ENCODE measurements around the gene PRSS21.

PRSS21 gene

DNA sequence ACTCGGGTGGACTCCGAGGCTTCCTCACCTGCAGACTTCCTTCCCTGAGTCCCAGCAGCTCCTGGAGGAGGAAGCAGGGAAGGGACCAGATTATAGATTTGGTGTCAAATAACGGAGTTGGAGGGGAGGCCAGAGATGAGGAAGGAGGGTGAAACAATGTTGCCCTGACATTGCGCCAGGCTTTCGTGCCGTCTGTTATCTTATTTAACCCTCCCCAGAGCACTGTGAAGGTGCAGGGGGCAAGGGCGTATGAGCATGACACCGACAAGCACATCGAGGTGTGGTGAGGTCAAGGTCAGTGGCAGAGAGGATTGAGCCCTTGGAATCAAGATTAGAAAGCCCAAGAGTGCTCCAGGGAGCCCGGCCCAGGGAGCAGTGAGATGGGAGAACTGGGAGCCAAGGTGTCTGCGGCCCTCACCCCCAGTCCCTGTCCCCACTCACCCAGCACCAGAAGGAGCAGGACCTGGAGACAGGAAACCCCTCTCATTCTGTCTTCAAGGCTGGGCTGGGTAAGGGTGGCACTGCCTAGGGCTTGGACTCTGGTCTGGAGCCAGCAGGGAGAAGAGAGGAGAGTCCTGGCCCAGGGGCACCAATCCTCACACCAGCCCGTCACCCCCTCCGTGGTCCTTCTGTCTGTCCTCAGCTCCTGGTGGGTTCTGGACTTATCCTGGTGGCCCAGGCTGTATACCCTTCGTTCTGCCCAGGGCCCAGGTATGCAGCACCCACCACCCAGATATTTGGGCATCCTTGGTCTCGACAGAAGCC is 30.8 kb upstream of the PRSS21 start:
- Mint-ChIP-seq H3K9me3 (no peaks in the 10 kb centered on the region), H3K36me3 (no peaks in the 10 kb centered on the region), H3K4me3 (peak overlapping the region; percentile 29), H3K27me3 (peaks cover 23% of the 10 kb centered on the region), H3K4me1 (peaks cover 9% of the 10 kb centered on the region), H3K27ac (no peak overlapping the region)
- DNase-seq (ENCODE audit: low spot score in 2 of 2) (no peak), ATAC-seq (ENCODE audit: low read depth) (no peak)

DNA sequence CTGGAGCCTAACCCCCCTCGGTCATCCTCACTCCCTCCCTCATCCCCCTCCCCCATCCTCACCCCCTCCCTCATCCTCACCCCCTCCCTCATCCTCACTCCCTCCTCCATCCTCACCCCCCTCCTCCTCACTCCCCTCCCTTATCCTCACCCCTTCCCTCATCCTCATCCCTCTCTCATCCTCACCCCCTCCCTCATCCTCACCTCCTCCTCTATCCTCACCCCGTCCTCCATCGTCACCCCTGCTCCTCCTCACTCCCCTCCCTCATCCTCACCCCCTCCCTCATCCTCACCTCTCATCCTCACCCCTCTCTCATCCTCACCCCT is 30.2 kb upstream of the PRSS21 start:
- H3K4me1 Mint-ChIP-seq: peaks cover 9% of the 10 kb centered on the region
- DNase-seq (ENCODE audit: low spot score in 2 of 2) (no peak), ATAC-seq (ENCODE audit: low read depth) (no peak)
- no peaks in the 10 kb centered on the region for H3K36me3 Mint-ChIP-seq
- peaks cover 25% of the 10 kb centered on the region for H3K27me3 Mint-ChIP-seq
- peak overlapping the region; percentile 29 for H3K4me3 Mint-ChIP-seq
- H3K27ac Mint-ChIP-seq: no peak overlapping the region
- no peaks in the 10 kb centered on the region for H3K9me3 Mint-ChIP-seq

DNA sequence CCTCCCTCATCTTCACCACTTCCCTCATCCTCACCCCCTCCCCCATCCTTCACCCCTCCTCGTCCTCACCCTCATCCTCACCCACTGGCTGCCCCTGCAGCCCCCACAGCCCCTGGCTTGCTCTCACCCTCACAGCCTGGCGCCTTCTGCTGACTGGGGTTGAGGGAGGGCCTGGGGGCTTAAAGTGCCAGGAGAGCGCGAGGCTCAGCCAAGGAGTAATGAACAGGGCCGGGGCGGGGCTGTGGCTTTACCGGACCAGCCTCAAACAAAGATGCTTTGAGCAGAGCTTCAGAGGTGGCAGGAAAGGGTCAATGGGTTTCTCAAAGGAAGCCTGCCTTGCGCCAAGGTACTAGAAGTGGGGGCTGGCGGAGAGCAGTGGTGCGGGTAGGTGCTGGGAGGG is 29.6 kb upstream of the PRSS21 start, which contains the start of gene PRSS33:
TSS of gene PRSS33 (minus strand) at position 155 of the 400 bp plus-strand sequence. CDS start 1,013 bp downstream, outside the sequence.
- Mint-ChIP-seq H3K4me1 (peaks cover 9% of the 10 kb centered on the region), H3K27ac (no peak within 1 kb of the TSS), H3K4me3 (peak within 1 kb of the TSS; percentile 29), H3K9me3 (no peaks in the 10 kb centered on the region), H3K36me3 (no peaks in the 10 kb centered on the region), H3K27me3 (peaks cover 25% of the 10 kb centered on the region)
- ATAC-seq (ENCODE audit: low read depth): no peak
- no peak for DNase-seq (ENCODE audit: low spot score in 2 of 2)

DNA sequence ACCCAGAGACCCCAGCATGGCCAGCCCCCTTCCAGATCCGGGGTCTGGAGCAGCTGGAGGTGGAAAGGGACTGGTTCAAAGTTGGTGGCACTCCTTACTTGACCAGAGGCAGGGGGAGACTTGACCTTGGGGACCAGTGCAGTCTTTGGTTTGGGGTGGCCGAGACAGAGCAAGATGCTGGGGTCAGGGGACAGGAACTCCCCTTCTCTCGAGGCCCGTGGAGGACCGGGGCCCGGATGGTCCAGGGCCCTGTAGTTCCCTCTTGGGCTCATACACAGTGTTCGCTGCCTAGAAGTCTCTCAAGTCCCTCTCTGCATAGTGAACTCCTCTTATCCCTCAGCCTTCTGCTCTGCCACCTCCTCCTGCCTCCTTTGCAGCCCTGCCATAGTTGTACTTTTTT is 29.1 kb upstream of the PRSS21 start:
- H3K4me1 Mint-ChIP-seq: peaks cover 9% of the 10 kb centered on the region
- no peaks in the 10 kb centered on the region for H3K9me3 Mint-ChIP-seq
- ATAC-seq (ENCODE audit: low read depth): no peak
- H3K27ac Mint-ChIP-seq: no peak overlapping the region
- DNase-seq (ENCODE audit: low spot score in 2 of 2): no peak
- H3K27me3 Mint-ChIP-seq: peaks cover 26% of the 10 kb centered on the region
- H3K4me3 Mint-ChIP-seq: no peak overlapping the region
- no peaks in the 10 kb centered on the region for H3K36me3 Mint-ChIP-seq

DNA sequence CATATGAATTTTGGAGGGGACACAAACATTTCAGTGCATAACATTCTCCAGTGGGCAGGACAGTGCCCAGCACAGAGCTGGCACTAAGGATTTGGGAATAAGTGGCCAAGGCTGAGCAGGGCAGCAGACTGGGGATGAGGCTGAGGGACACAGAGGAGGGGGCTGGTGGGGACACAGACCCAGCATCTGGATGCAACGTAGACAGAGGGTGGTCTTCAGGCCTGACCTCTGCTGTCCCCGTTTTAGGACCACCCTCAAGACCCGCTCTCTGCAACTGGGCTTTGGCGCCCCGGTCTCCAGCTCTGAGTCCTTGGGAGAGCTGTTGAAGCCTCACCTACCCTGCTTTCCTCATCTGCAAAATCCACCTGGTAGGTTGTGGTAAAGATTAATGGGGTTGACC is 26.4 kb upstream of the PRSS21 start:
- Mint-ChIP-seq H3K27me3 (peaks cover 30% of the 10 kb centered on the region), H3K36me3 (no peaks in the 10 kb centered on the region), H3K4me1 (peaks cover 6% of the 10 kb centered on the region), H3K9me3 (no peaks in the 10 kb centered on the region), H3K27ac (no peak overlapping the region), H3K4me3 (no peak overlapping the region)
- no peak for DNase-seq (ENCODE audit: low spot score in 2 of 2)
- ATAC-seq (ENCODE audit: low read depth): no peak

DNA sequence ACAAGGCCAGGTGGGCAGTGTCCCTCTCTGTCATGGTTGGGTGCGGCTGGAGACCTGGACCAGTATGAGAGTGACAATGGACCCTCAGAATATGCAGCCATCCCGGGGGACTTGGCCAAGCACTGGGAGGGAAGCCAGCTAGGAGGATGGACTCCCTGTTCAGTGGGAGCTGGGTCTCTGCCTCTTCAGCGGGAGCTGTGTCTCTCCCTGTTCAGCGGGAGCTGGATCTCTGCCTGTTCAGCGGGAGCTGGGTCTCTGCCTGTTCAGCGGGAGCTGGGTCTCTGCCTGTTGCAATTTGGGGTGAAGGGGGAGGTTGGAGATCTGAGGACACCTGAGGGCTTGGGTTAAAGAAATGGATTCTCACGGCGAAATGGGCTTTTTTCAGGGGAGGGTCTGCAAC is 25.9 kb upstream of the PRSS21 start:
- Mint-ChIP-seq H3K36me3 (no peaks in the 10 kb centered on the region), H3K9me3 (no peaks in the 10 kb centered on the region), H3K27ac (no peak overlapping the region), H3K4me3 (no peak overlapping the region), H3K4me1 (peaks cover 2% of the 10 kb centered on the region), H3K27me3 (peaks cover 27% of the 10 kb centered on the region)
- no peak for ATAC-seq (ENCODE audit: low read depth)
- DNase-seq (ENCODE audit: low spot score in 2 of 2): no peak

DNA sequence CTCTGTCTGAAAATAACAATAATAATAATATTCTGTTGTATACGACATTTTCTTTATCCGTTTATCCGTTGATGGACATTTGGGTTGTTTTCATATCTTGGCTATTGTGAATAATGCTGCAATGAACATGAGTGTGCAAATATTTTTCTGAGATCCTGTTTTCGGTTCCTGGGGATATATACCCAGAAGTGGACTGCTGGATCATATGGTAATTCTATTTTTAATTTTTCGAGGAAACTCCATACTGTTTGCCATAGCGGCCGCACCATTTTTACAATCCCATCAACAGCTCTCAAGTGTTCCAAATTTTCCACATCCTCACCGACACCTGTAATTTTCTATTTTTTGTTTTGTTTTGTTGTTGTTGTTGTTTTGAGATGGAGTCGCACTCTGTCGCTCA is 24.1 kb upstream of the PRSS21 start:
- Mint-ChIP-seq H3K9me3 (no peaks in the 10 kb centered on the region), H3K36me3 (no peaks in the 10 kb centered on the region), H3K4me1 (no peaks in the 10 kb centered on the region), H3K27me3 (peaks cover 26% of the 10 kb centered on the region), H3K27ac (no peak overlapping the region), H3K4me3 (no peak overlapping the region)
- DNase-seq (ENCODE audit: low spot score in 2 of 2): no peak
- no peak for ATAC-seq (ENCODE audit: low read depth)

DNA sequence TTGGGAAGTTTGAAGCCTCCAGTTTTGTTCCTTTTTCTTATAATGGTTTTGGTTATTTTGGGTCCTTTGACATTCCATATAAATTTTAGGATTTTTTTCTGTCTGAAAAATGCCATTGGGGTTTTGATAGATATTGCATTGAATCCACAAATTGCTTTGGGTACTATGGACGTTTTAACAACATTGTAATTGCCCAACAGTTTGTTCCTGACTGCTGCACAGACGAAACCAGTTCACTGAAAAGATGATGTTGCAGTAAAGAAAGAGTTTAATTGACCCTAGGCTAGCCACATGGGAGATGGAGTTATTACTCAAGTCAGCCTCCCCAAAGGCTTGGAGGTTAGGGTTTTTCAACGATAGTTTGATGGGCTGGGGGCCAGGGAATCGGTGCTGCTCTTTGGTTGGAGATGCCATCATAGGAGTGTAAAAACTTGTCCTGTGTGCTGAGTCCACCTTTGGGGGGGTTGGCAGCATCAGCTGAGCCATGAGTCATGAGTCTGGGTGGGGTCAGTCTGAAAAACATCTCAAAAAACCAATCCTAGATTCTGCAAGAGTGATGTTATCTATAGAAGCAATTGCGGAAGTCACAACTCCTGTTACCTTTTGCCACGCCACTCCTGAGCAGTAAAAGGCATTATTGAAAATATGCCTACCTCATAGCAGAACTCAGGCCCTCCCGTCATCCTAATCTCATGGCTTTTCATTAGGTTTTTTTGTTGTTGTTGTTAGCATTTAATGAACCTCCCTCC is 21.5 kb upstream of the PRSS21 start:
- Mint-ChIP-seq H3K36me3 (no peaks in the 10 kb centered on the region), H3K27me3 (peaks cover 20% of the 10 kb centered on the region), H3K4me1 (no peaks in the 10 kb centered on the region), H3K4me3 (no peak overlapping the region), H3K27ac (no peak overlapping the region), H3K9me3 (no peaks in the 10 kb centered on the region)
- ATAC-seq (ENCODE audit: low read depth) (no peak), DNase-seq (ENCODE audit: low spot score in 2 of 2) (no peak)

DNA sequence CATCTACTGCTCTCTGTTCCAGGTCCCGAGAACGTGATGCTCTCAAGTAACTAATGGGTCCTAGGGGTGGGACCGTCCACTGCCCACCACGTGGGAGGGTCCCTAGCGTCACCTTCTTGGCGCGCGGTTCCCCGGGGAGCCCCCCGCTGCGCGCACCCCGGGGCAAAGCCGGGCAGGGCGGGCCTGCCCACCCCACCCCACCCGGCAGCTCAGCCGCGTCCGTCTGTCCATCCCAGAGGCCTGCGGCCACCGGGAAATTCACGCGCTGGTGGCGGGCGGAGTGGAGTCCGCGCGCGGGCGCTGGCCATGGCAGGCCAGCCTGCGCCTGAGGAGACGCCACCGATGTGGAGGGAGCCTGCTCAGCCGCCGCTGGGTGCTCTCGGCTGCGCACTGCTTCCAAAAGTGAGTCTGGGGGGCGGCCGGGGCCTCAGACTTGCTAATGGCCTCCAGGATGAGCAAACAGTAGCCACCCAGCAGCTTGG is 18.3 kb upstream of the PRSS21 start:
- Mint-ChIP-seq H3K9me3 (peaks cover 5% of the 10 kb centered on the region), H3K27me3 (peaks cover 11% of the 10 kb centered on the region), H3K4me1 (no peaks in the 10 kb centered on the region), H3K27ac (no peak overlapping the region), H3K4me3 (no peak overlapping the region), H3K36me3 (no peaks in the 10 kb centered on the region)
- DNase-seq (ENCODE audit: low spot score in 2 of 2) (no peak), ATAC-seq (ENCODE audit: low read depth) (no peak)

DNA sequence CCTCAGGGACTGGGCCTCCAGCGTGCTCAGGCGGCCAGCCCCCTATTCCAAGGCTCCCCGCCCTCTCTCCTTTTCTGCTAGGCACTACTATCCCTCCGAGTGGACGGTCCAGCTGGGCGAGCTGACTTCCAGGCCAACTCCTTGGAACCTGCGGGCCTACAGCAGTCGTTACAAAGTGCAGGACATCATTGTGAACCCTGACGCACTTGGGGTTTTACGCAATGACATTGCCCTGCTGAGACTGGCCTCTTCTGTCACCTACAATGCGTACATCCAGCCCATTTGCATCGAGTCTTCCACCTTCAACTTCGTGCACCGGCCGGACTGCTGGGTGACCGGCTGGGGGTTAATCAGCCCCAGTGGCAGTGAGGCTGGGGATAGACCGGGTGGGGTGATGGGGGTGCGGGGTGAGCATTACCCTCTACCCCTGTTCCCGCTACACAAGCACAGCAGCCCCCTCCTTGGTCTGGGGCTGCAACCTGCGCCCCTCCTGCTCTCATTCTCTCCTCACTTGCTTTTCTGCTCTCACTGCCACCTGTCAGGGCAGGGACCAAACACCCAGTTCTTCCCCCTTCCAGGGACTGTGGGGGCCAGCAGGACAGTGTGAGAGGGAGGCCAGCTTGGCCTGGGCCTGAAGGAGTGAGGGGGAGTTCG is 17.7 kb upstream of the PRSS21 start:
- Mint-ChIP-seq H3K36me3 (no peaks in the 10 kb centered on the region), H3K4me1 (no peaks in the 10 kb centered on the region), H3K9me3 (peaks cover 8% of the 10 kb centered on the region), H3K4me3 (no peak overlapping the region), H3K27ac (no peak overlapping the region), H3K27me3 (peaks cover 13% of the 10 kb centered on the region)
- DNase-seq (ENCODE audit: low spot score in 2 of 2) (no peak), ATAC-seq (ENCODE audit: low read depth) (no peak)

DNA sequence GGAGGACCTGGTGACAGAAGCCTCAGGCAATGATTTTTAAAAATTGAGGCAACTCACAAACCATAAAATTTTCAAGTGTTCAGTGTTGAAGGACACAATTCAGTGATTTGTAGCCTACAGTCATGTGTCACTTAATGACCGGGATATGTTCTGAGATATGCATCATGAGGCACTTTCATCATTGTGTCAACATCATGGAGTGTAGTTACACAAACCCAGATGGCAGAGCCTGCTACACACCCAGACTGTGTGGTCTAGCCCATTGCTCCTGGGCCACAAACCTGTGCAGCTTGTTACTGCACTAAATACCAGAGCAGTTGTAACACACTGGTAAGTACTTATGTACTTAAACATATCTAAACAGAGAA is 17.2 kb upstream of the PRSS21 start:
- no peaks in the 10 kb centered on the region for H3K4me1 Mint-ChIP-seq
- peaks cover 10% of the 10 kb centered on the region for H3K27me3 Mint-ChIP-seq
- H3K9me3 Mint-ChIP-seq: peaks cover 11% of the 10 kb centered on the region
- no peak for DNase-seq (ENCODE audit: low spot score in 2 of 2)
- no peaks in the 10 kb centered on the region for H3K36me3 Mint-ChIP-seq
- ATAC-seq (ENCODE audit: low read depth): no peak
- H3K4me3 Mint-ChIP-seq: no peak overlapping the region
- no peak overlapping the region for H3K27ac Mint-ChIP-seq

DNA sequence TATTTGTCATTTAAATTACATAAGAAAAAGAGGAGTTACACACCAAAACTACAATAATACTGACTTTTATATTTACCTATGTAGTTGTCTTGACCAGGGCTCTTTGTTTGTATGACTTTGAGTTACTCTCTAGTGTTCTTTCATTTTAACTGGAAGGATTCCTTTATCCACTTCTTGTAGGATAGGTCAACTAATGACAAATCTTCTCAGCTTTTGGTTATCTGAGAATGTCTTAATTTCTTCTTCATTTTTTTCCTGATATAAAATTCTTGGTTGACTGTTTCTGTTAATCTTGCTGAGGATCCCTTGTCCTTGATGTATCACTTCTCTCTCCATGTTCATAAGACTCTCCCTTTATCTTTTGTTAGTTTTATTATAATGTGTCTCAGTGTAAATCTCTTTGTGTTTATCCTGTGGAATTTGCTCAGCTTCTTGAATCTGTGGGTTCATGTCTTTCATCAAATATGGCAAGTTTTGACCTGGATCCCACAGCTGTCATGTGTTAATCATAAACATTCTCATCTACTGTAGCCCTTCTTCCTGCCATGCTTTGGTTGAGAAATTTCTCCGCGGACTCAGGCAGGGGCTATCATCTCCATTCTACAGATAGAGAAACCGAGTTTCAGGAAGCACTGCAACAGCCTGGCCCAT is 13.4 kb upstream of the PRSS21 start:
- Mint-ChIP-seq H3K36me3 (peaks cover 2% of the 10 kb centered on the region), H3K27me3 (peaks cover 26% of the 10 kb centered on the region)
- no peak for ATAC-seq (ENCODE audit: low read depth)

DNA sequence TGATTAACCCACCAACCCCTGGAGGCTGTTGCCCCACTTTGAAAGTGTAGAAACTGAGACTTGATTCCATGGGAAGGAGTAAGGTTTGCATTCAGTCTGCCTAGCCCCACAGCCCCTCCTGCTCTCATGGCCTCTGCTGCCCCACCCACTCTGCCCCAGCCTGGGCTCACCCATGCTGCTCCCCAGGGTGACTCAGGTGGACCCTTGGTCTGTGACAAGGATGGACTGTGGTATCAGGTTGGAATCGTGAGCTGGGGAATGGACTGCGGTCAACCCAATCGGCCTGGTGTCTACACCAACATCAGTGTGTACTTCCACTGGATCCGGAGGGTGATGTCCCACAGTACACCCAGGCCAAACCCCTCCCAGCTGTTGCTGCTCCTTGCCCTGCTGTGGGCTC is 12.3 kb upstream of the PRSS21 start:
- no peak for ATAC-seq (ENCODE audit: low read depth)
- Mint-ChIP-seq H3K27ac (no peak overlapping the region), H3K9me3 (peaks cover 15% of the 10 kb centered on the region), H3K36me3 (peaks cover 2% of the 10 kb centered on the region), H3K4me1 (no peaks in the 10 kb centered on the region), H3K27me3 (peaks cover 28% of the 10 kb centered on the region), H3K4me3 (no peak overlapping the region)
- DNase-seq (ENCODE audit: low spot score in 2 of 2): no peak

More for the DNA sequence above, 13.4 kb upstream of the PRSS21 start:
- Mint-ChIP-seq H3K27ac (no peak overlapping the region), H3K4me1 (no peaks in the 10 kb centered on the region), H3K9me3 (peaks cover 11% of the 10 kb centered on the region), H3K4me3 (no peak overlapping the region)
- no peak for DNase-seq (ENCODE audit: low spot score in 2 of 2)

DNA sequence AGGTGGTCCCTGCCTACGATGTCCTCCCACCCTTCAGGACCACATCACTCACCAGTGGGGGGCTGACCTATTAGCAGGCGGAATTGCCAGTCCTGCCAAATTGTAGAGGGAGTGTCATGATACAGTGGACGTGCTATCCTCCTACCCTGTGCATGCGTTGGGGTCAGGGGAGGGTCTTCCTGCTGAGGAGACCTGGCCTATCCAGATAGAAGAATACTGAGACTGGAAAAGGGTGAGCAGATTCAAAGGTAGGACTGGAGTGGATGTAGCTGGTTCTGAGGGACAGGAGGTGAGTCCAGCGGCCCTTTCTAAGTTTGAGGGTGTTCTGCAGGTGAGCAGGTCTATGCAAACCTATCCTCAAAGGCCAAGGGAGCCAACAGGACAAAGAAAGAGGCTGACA is 10.8 kb upstream of the PRSS21 start:
- Mint-ChIP-seq H3K27me3 (peaks cover 31% of the 10 kb centered on the region), H3K4me1 (no peaks in the 10 kb centered on the region), H3K4me3 (no peak overlapping the region), H3K36me3 (peaks cover 2% of the 10 kb centered on the region), H3K9me3 (peaks cover 15% of the 10 kb centered on the region), H3K27ac (no peak overlapping the region)
- ATAC-seq (ENCODE audit: low read depth) (no peak), DNase-seq (ENCODE audit: low spot score in 2 of 2) (no peak)
